ENCODE results near the gene PTPRJ. TPM values are rescaled to one million over a fixed set of nuclear protein-coding genes. Genes with fewer than 3 reads are reported as not detected.

Gene PTPRJ
- total RNA-seq, 1 donor = 10.9 TPM

GRCh38 chr11:48169717-48170116 lies 189.4 kb downstream of the PTPRJ start:
- peak; percentile 58 for DNase-seq (ENCODE audit: insufficient read length, low spot score, missing footprints)
- Histone ChIP-seq H3K4me2 (ENCODE audit: insufficient read depth, low read length) (peak overlapping the region; percentile 57), H3K27ac (ENCODE audit: low read depth, low read length) (peak overlapping the region; percentile 88), H3K9me3 (ENCODE audit: low read depth, low read length) (no peaks in the 10 kb centered on the region), H2AFZ (ENCODE audit: low read length) (peak overlapping the region; percentile 71), H3K4me3 (ENCODE audit: insufficient read depth, low read length) (no peak overlapping the region), H4K20me1 (ENCODE audit: insufficient read depth, low read length) (no peaks in the 10 kb centered on the region), H3K27me3 (ENCODE audit: insufficient read depth, low read length) (no peaks in the 10 kb centered on the region), H3K79me2 (ENCODE audit: insufficient read depth, low read length) (no peaks in the 10 kb centered on the region), H3K36me3 (ENCODE audit: insufficient read depth, low read length) (peaks cover 7% of the 10 kb centered on the region), H3K4me1 (ENCODE audit: insufficient read depth, low read length) (peaks cover 57% of the 10 kb centered on the region)
- no peak for TF ChIP-seq CTCF (IDR thresholded peaks at IDR 0.05; ENCODE audit: extremely low read depth, low read depth, low read length)

- Histone ChIP-seq H3K4me3 (ENCODE audit: insufficient read depth, low read length) (no peak overlapping the region), H3K4me2 (ENCODE audit: insufficient read depth, low read length) (peak overlapping the region; percentile 57), H3K27ac (ENCODE audit: low read depth, low read length) (peak overlapping the region; percentile 88)
These were observed 190.2 kb downstream of the PTPRJ start for GRCh38 chr11:48170241-48171233.

GRCh38 chr11:48172818-48173609 lies 192.7 kb downstream of the PTPRJ start:
- Histone ChIP-seq H3K4me1 (ENCODE audit: insufficient read depth, low read length) (peaks cover 42% of the 10 kb centered on the region), H3K36me3 (ENCODE audit: insufficient read depth, low read length) (peaks cover 3% of the 10 kb centered on the region), H3K27ac (ENCODE audit: low read depth, low read length) (peak overlapping the region; percentile 45), H2AFZ (ENCODE audit: low read length) (peak overlapping the region; percentile 53), H4K20me1 (ENCODE audit: insufficient read depth, low read length) (no peaks in the 10 kb centered on the region), H3K9me3 (ENCODE audit: low read depth, low read length) (no peaks in the 10 kb centered on the region), H3K4me3 (ENCODE audit: insufficient read depth, low read length) (peak overlapping the region; percentile 55), H3K4me2 (ENCODE audit: insufficient read depth, low read length) (peak overlapping the region; percentile 83), H3K79me2 (ENCODE audit: insufficient read depth, low read length) (no peaks in the 10 kb centered on the region), H3K27me3 (ENCODE audit: insufficient read depth, low read length) (no peaks in the 10 kb centered on the region)
- peak; percentile 69 for DNase-seq (ENCODE audit: insufficient read length, low spot score, missing footprints)
- TF ChIP-seq CTCF (IDR thresholded peaks at IDR 0.05; ENCODE audit: extremely low read depth, low read depth, low read length) = peak; percentile 96

More at GRCh38 chr11:48170241-48171233, 190.2 kb downstream of the PTPRJ start:
- Histone ChIP-seq H3K9me3 (ENCODE audit: low read depth, low read length) (no peaks in the 10 kb centered on the region), H4K20me1 (ENCODE audit: insufficient read depth, low read length) (no peaks in the 10 kb centered on the region), H3K27me3 (ENCODE audit: insufficient read depth, low read length) (no peaks in the 10 kb centered on the region), H2AFZ (ENCODE audit: low read length) (peak overlapping the region; percentile 71), H3K4me1 (ENCODE audit: insufficient read depth, low read length) (peaks cover 55% of the 10 kb centered on the region), H3K79me2 (ENCODE audit: insufficient read depth, low read length) (no peaks in the 10 kb centered on the region), H3K36me3 (ENCODE audit: insufficient read depth, low read length) (peaks cover 3% of the 10 kb centered on the region)
- TF ChIP-seq CTCF (IDR thresholded peaks at IDR 0.05; ENCODE audit: extremely low read depth, low read depth, low read length) = no peak
- DNase-seq (ENCODE audit: insufficient read length, low spot score, missing footprints) = peak; percentile 61
